ENCODE results near the gene TIGD1. TPM values are rescaled to one million over a fixed set of nuclear protein-coding genes. Genes with fewer than 3 reads are reported as not detected.
A peak's percentile ranks its signal among the peaks of the same experiment; 100 is the strongest.

TIGD1 gene
- total RNA-seq (2016; rRNA removed; fragmentation: Illumina TruSeq; extraction: Trizol) (4.3 and 9.5 TPM in 2 replicates), polyA plus RNA-seq (2011; rRNA removed) (3.5 and 4.1 TPM in 2 replicates), polyA minus RNA-seq (2011; rRNA and poly(A)+ RNA removed; ENCODE audit: low replicate concordance) (4.3 and 8.7 TPM in 2 replicates), Bru-seq, nascent RNA (percentile 97 among the genes with signal in this experiment), BruChase-seq, experiment 1, labeled RNA remaining after a 6-hour chase (percentile 68 among the genes with signal in this experiment), BruChase-seq, experiment 2, labeled RNA remaining after a 2-hour chase (percentile 92 among the genes with signal in this experiment)
- 2.2 and 3.3 TPM in 2 replicates for total RNA-seq (2016; cell fraction: cytosol; rRNA removed; fragmentation: Illumina TruSeq; extraction: Trizol; ENCODE audit: low read depth)
- 3.3 and 9.6 TPM in 2 replicates for total RNA-seq (2016; cell fraction: insoluble cytoplasmic fraction; rRNA removed; fragmentation: Illumina TruSeq; extraction: Trizol)
- total RNA-seq (2016; cell fraction: membrane; rRNA removed; fragmentation: Illumina TruSeq; extraction: Trizol), result 3.5 and 3.7 TPM in 2 replicates
- 21.5 and 23.5 TPM in 2 replicates for total RNA-seq (2016; cell fraction: nucleus; rRNA removed; fragmentation: Illumina TruSeq; extraction: Trizol)
- 1.5 and 2.4 TPM in 2 replicates for polyA plus RNA-seq (2011; cell fraction: cytosol; rRNA removed)
- polyA plus RNA-seq (2011; cell fraction: nucleus; rRNA removed), result 9.8 and 13.9 TPM in 2 replicates
- polyA plus RNA-seq (2012), result 3.0 and 5.2 TPM in 2 replicates
- 0.81 and 0.84 TPM in 2 replicates for polyA plus RNA-seq (2016; cell fraction: cytosol; fragmentation: Illumina TruSeq; extraction: Trizol; ENCODE audit: low read depth)
- 2.8 and 3.7 TPM in 2 replicates for polyA plus RNA-seq (2016; cell fraction: insoluble cytoplasmic fraction; fragmentation: Illumina TruSeq; extraction: Trizol; ENCODE audit: low read depth)
- 1.3 and 1.4 TPM in 2 replicates for polyA plus RNA-seq (2016; cell fraction: membrane; fragmentation: Illumina TruSeq; extraction: Trizol; ENCODE audit: low read depth)
- polyA plus RNA-seq (2016; cell fraction: nucleus; fragmentation: Illumina TruSeq; extraction: Trizol; ENCODE audit: insufficient read depth, low read depth), result 10.9 and 11.9 TPM in 2 replicates
- polyA minus RNA-seq (2011; cell fraction: cytosol; rRNA and poly(A)+ RNA removed), result 1.8 and 2.4 TPM in 2 replicates
- 59.7 and 61.4 TPM in 2 replicates for polyA minus RNA-seq (2011; cell fraction: nucleus; rRNA and poly(A)+ RNA removed)
- long read RNA-seq, experiment 1, result 0 reads
- long read RNA-seq, experiment 2, partial matches to known transcripts, result 0 of 2 reads
- long read RNA-seq, experiment 2, other reads (novel, unspliced or antisense), result 0 of 2 reads

DNA sequence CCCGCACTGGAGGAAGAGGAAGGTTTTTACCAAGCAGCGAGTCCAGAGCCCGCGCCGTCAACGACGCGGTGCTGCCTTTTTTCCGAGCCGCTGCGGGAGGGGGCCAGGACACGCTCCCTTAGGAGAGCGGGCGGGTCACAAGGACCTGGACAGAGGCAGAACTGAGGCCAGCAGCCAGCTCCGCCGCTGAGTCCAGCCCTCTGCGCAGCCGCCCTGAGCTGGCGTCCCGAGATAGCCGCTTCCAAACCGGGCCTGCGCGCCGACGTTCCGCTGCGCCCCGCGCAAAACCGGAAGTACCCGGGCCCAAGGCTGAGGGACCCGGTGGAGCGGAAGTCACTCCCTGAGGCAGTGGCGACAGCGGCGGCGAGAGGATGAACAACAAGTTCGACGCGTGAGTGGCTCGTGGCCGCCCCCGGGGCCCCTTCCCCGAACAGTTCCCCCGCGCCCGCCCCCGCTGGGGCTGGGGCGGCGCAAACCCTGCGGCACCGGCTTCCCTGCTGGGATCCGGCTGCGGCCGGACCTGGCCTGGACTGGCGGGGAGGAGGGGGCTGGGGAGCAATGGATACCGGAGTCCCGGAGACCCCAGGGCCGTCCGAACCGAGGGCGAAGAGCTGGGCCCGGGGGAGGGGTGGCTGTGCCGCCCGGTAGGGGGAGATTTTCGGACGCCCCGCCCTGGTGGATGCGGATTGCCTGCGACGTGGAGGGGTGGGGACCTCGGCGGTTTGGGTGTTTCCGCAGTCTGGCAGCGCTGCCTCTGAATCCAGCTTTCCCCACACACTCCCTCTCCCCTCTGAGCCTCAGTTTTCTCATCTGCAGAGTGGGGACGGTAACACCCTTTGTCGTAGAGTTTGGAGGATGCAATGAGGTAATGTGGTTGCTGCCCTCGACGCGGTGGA, at the start of gene TIGD1, which contains the start of gene EIF4E2:
TSS of gene TIGD1 (minus strand) at position 204 of the 896 bp plus-strand sequence. CDS start 675 bp downstream, outside the sequence.
TSS of gene EIF4E2 (plus strand) at position 336 of the 896 bp plus-strand sequence. CDS start at position 372, 36 bp downstream.
- in situ Hi-C loops (cut with HindIII; ENCODE audit: extremely low pct_ligation_motif_present, low pct_unique_long_range_greater_than_20kb) (no loop called here), intact Hi-C loops (cut with micrococcal nuclease; ENCODE audit: unreplicated experiment) (loop anchor here (1.0 to 5.0 kb wide), 2 partner anchors 25 to 763 kb away; partner anchors contain the start of gene COPS7B)
- ATAC-seq (peak; percentile 98), FAIRE-seq (peak; percentile 26), DNase-seq (ENCODE audit: low spot score) (peak; percentile 95)
- Histone ChIP-seq H3K9ac (ENCODE audit: insufficient read depth, low read depth, low read length) (peak within 1 kb of the TSS; percentile 94), H3K4me1 (ENCODE audit: insufficient read depth, low read length) (peaks cover 58% of the 10 kb centered on the region), H3K4me2 (ENCODE audit: low read depth, low read length) (peak within 1 kb of the TSS; percentile 85), H3K9me3 (ENCODE audit: low read length) (peaks cover 9% of the 10 kb centered on the region; the same call in 1 of the 2 replicates), H3K27ac (ENCODE audit: extremely low read length, insufficient read depth, low read length) (peak within 1 kb of the TSS; percentile 95), H3K79me2 (ENCODE audit: insufficient read depth, low read length) (peaks cover 64% of the 10 kb centered on the region), H3K4me3 (replicated peaks in 1 of 3; ENCODE audit: insufficient read depth in 1 of 3, low read depth in 2 of 3, low read length in 3 of 3) (peak within 1 kb of the TSS; percentile 73 to 85 (median 85)), H3K36me3 (replicated peaks in 1 of 2; ENCODE audit: control insufficient read depth in 1 of 2, insufficient read depth in 2 of 2, low read length in 2 of 2) (peaks cover 5 to 18% of the 10 kb centered on the region in 2 experiments; a peak in 4 of 5 replicates), H3K27me3 (ENCODE audit: control insufficient read depth in 1 of 2, insufficient read depth in 2 of 2, low read length in 2 of 2) (no peaks in the 10 kb centered on the region; a peak in 1 of 5 replicates), H2AFZ (ENCODE audit: low read length) (no peak within 1 kb of the TSS), H4K20me1 (ENCODE audit: insufficient read depth, low read length) (no peaks in the 10 kb centered on the region)
- ChIA-PET POLR2A (interaction anchor here (0.5 to 1.5 kb wide), 19 partner anchors 10 to 899 kb away, joined by 3 to 11 read pairs (median 3); partner anchors contain the start of genes CHRND, GIGYF2, PDE6D and SAG), CTCF (ENCODE audit: low intra/inter-chr PET ratio, low total read pairs) (interaction anchor here (1.1 kb wide), 1 partner anchor 55 kb away, joined by 5 read pairs; no protein-coding TSS in a partner anchor)
- WGBS (ENCODE audit: low lambda C conversion rate), result 2% methylated on average over 15 of the region's 81 CpGs
- TSS peak; percentile 65 for BruUV-seq (replicated peaks)
- TF ChIP-seq, protein P1, sequence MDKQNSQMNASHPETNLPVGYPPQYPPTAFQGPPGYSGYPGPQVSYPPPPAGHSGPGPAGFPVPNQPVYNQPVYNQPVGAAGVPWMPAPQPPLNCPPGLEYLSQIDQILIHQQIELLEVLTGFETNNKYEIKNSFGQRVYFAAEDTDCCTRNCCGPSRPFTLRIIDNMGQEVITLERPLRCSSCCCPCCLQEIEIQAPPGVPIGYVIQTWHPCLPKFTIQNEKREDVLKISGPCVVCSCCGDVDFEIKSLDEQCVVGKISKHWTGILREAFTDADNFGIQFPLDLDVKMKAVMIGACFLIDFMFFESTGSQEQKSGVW (CRISPR knock-in tag; IDR thresholded peaks at IDR 0.05; ENCODE audit: borderline replicate concordance), result peak; percentile 89; the same call in 1 of the 2 replicates
- no peak for TF ChIP-seq NR2F6 (IDR thresholded peaks at IDR 0.05)
- peak; percentile 88 for TF ChIP-seq NR2F6 (CRISPR knock-in tag; IDR thresholded peaks at IDR 0.05)
- no peak for TF ChIP-seq MAFK (conservative IDR thresholded peaks at IDR 0.05 in 1 of 2, IDR thresholded peaks at IDR 0.05 in 1 of 2; ENCODE audit: low read length in 2 of 2)
- TF ChIP-seq ZNF792 (CRISPR knock-in tag; IDR thresholded peaks at IDR 0.05), result peak; percentile 100
- TF ChIP-seq ZNF788 (CRISPR knock-in tag; IDR thresholded peaks at IDR 0.05; ENCODE audit: borderline replicate concordance), result peak; percentile 99; the same call in 1 of the 2 replicates
- TF ChIP-seq SYNCRIP (IDR thresholded peaks at IDR 0.05; ENCODE audit: insufficient read depth, low read depth, low read length), result no peak
- peak; percentile 99 for TF ChIP-seq ZNF670 (CRISPR knock-in tag; IDR thresholded peaks at IDR 0.05; ENCODE audit: borderline replicate concordance)
- 0 out of 2 replicates have a peak, but pooled peaks have one; percentile 75 for TF ChIP-seq TBP (CRISPR knock-in tag; IDR thresholded peaks at IDR 0.05)
- no peak for TF ChIP-seq RFX1 (IDR thresholded peaks at IDR 0.05)
- TF ChIP-seq HOXA5 (CRISPR knock-in tag; IDR thresholded peaks at IDR 0.05), result peak; percentile 98
- TF ChIP-seq ARNTL (CRISPR knock-in tag; IDR thresholded peaks at IDR 0.05), result peak; percentile 85
- TF ChIP-seq TAF1 (CRISPR knock-in tag; IDR thresholded peaks at IDR 0.05), result peak; percentile 95
- TF ChIP-seq ZSCAN9 (CRISPR knock-in tag; IDR thresholded peaks at IDR 0.05; ENCODE audit: borderline replicate concordance), result peak; percentile 99
- TF ChIP-seq PAF1 (CRISPR knock-in tag; IDR thresholded peaks at IDR 0.05), result no peak
- TF ChIP-seq, protein P2, sequence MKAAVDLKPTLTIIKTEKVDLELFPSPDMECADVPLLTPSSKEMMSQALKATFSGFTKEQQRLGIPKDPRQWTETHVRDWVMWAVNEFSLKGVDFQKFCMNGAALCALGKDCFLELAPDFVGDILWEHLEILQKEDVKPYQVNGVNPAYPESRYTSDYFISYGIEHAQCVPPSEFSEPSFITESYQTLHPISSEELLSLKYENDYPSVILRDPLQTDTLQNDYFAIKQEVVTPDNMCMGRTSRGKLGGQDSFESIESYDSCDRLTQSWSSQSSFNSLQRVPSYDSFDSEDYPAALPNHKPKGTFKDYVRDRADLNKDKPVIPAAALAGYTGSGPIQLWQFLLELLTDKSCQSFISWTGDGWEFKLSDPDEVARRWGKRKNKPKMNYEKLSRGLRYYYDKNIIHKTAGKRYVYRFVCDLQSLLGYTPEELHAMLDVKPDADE (CRISPR knock-in tag; IDR thresholded peaks at IDR 0.05), result peak; percentile 90; the same call in 1 of the 2 replicates
